ENCODE results near the gene NSD1.

NSD1 gene

DNA sequence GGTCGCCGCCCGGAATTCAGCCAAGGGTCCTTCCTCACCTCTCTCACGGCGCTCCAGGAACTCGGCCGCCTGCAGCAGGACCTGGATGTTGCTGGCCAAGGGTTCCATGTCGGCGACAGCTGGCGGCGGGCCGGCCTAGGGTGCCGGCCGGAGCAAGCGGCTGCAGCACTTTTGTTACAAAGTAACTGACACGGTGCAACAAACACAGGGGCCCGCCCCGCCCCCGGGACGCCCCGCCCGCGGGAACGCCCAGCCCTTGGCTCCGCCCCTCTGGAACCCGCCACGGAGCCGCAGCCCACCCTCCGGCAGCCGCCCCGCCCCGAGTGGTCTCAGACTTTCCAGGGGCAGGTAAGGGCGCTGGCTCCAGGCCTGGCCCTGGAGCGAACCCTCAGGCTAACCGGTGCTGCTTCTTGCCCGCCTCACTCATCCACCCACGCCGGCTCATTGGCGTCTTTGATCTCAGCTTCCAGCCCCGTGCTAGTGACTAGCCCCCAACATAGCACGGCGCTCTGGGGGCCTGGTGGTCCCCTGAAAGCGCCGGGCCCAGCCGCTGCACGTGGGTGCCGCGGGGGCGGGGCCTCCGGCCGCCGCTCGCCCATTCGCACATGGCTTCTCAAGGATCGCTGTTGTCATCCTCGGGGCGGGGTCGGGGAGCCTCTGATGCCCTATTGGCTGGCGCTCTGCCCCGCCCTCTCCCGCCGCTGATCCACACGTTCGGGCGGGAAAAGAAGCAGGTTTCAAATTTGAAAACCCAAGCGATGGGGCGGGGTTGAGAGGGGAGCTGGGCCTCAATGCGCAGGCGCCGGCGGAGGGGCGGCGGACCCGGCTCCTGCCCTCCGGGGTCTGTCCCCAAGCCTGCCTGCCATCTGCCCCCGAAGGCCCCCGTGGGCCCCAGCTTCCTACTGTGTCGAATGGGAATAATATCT lies 178.4 kb downstream of the NSD1 start, which contains the start of gene MXD3:
Gene MXD3, minus strand, starts transcription at position 176 of the 926 bp plus-strand sequence. Its CDS starts 68 bp downstream, at position 108.
- peak; percentile 76 for DNase-seq

DNA sequence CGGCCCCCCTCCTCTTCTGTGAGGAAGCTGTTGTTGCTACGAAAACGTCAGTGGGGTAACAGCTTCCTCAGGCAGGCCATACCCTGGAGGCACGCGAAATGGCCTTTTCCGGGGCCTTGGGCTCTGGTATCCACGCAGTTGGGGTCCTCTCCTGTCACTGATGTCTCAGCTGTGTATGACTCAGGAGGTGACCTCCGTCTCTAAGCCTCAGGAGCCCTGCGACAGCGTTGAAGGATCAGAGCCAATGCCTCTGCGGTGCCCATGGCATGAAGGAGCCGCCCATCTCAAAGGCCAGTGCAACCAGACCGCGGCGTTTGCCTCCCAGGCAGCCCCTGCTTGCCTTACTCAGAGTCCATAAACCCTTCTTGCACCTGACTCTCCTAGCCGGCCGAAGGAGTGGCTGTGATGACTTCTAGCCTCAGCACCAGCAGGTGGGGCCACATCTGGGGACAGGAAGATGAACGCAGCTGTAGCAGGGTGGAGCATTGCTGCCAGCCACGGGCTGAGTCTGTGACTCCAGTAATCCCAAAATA lies 179.1 kb downstream of the NSD1 start:
- no peak for DNase-seq

DNA sequence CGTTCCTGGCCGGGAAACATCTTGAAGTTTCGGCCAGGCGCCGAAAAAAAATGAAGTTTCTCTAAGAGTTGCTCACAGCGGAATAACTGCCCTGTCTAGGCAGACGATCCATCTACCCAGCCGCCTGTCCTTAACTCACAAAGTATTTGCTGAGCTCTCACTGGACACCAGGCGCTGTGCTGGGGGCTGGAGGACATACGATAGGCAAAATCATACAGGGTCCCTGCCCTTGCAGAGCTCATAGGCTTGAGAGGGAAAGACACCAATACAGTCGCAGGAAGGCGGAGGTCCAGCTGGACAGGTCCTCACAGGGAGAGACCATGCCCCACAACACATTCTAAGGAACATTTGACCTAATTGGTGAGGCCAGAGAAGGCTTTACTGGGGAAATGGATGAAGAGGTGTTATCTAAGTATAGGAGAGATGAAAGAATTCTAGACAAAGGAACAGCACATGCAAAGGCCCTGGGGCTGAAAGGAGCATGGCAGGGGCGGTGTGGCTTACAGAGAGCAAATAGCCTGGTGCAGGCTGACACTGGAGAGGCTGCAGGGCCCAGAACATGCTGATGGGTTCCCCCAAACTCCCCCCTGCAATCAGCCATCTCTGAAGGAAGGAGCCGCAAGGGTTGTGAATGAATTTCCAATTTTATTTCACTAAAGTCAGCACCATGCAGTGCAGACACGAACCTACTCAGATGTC lies 180.1 kb downstream of the NSD1 start:
- DNase-seq = no peak

DNA sequence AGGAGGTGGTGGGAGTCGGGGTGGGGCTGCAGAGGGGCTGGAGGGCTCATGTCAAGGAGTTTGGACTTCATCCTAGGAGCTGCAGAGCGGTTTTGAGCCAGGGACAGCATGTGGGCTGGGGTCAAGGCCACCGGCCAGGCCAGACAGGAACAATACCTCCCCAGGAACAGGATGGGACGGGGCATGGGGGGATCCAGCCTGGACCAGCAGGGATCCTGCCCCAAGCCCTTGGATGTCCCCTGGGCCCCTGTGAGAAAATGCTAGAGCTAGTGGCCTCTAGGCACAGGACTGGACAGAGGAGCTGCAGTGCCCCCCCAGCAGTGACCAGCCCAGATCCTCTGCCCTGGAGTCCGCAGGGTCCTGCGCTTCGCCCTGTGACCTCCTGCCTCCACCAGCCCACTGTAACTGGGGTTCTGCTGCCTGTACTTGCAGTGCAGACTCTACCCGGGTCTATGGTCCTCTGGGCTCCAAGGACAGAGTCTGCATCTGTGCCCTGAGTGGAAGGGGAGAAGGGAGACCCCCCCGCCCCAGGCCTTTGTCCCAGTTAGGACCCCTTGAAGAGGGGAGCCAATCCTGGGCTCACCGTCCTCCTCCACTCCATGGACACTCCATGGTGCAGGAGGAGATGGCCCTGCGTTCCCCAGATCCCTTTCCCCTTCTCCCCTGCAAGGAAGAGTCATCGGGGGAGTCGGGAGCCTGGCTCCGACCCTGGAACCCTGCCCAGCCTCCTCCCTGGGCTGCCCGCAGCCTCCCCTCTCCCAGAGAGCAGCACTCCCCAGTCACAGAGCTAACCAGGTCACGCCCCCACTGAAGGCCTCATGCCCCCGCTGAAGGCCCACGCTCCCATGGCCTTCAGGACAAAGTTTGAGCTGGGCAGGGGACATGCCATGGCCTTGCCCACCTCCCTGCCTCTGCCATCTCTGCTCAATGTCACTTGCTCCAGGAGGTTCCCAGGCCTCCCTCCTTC lies 181.1 kb downstream of the NSD1 start:
- DNase-seq = no peak

DNA sequence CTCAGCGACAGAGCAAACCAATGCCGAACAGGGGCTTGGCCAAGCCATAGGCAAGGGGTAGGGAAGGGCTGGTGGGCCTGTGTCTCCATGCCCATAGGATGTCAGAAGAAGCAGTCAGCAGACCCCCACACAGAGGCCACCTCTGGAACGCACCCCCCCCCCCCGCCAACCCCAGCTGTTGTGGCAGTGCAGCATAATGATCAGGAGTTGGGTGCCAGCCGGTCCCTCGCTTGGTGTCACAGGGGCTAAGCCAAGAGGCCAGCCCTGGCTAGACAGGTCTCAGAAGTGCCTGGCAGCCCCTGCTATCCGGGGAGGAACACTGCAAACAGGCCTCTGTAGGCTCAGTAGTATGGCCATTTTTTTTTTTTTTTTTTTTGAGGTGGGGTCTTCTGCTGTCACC lies 181.8 kb downstream of the NSD1 start:
- DNase-seq = no peak

DNA sequence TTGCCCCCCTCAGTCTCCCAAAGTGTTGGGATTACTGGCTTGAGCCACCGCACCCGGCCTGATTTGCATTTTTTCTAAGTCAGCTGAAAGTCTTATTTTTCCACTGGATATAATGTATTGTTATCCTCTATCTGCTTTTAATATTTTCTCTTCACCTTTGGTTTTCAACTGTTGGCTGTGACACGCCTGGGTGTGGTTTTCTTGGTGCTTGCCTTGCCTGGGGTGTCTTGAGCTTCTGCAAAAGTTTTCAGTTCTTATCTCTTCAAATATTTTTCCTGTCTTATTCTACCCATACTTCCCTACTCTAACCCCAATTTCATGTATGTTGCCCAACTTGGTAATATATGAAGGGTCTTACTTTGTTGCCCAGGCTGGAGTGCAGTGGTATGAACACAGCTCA lies 182.4 kb downstream of the NSD1 start:
- no peak for DNase-seq

DNA sequence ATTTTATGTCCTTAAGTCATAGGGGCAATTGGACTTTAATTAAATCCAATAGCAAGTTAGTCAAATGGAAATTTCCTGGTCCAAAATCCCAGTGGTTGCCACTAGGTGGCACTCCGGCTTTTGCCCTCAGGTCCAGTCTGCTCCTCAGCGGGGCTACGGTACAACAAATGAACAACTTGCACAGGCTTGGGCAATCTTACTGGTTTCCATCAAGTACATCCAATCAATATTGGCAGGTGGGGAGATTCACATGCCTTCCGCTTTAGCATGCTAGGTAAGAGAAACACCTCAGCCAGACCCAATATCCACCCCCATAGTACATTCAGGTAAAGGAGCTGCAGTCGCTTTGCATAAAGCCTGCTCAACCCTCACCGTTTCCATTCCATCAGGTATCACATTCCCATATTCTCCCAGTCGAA lies 184.4 kb downstream of the NSD1 start:
- DNase-seq = no peak

DNA sequence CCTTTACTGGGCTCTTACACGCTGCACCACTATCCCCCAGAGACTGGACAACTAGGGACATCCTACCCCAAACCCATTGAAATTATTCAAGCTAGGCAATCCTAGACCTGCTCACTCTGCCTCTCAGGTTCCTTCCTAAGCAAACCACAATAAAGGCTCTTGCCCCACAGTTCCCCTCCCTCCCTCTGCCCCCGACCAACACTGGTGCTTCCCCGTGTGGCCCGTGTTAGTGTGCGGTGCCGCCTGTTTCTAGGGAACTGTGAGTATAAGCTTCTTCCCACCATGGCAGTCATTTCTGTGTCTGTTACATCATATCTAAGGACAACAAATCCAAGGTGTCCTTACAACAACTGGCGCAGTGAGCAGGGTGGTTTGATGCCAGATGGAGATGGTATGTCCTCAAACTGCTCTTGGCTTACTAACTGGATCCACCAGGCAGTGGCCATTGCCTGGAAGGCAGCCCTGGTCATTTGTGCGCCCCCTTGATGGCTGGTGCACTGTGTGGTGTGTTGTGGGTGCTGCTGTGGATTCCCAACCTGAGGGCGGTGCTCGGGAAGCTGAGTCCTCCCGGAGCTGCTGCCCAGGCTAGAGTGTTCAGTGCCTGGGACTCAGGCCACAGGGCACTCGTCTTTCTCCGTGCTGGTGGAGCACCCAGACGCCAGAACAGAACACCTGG lies 186.5 kb downstream of the NSD1 start:
- DNase-seq = no peak

DNA sequence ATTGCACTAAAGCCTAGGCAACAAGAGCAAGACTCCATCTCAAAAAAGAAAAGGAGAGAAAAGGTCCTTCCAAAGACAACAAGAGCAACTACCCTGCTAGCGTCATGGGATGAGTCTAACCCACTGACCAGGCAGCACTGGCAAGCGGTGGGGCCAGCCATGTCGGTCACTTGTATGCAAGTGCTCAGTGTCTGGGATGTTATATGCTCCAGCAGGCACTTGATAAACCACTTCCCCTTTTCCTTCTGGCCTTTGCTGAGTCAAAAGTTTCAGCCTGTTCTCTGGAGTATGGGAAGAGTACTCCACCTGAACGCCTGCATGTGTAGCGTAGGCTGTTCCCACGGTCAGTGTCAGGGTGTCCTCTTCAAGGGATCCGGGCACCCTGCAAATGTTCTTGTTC lies 187.3 kb downstream of the NSD1 start:
- no peak for DNase-seq

DNA sequence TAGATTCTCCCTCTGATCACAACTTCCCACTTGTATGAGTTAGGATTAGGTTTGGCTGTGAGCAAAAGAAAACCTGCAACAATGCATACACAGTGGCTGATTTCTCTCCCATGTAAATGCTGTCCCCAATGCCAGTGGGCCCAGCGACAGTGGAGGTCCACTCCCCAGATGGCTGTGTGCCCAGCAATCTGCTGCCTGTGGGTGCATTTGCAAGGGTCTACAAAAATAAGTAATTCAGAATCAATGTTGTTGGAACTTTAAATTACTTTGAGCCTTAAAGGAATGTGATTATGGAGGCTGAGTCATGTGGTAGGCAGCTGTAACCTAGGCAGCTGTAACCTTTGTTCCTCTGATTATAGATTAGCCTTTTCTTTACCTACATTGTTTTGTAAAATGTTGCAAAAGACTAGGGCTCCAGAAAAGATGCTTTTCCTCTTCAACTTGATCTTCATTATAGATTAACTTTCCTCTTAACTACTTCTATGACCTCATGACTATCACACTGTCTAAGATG lies 192.4 kb downstream of the NSD1 start:
- DNase-seq = no peak

DNA sequence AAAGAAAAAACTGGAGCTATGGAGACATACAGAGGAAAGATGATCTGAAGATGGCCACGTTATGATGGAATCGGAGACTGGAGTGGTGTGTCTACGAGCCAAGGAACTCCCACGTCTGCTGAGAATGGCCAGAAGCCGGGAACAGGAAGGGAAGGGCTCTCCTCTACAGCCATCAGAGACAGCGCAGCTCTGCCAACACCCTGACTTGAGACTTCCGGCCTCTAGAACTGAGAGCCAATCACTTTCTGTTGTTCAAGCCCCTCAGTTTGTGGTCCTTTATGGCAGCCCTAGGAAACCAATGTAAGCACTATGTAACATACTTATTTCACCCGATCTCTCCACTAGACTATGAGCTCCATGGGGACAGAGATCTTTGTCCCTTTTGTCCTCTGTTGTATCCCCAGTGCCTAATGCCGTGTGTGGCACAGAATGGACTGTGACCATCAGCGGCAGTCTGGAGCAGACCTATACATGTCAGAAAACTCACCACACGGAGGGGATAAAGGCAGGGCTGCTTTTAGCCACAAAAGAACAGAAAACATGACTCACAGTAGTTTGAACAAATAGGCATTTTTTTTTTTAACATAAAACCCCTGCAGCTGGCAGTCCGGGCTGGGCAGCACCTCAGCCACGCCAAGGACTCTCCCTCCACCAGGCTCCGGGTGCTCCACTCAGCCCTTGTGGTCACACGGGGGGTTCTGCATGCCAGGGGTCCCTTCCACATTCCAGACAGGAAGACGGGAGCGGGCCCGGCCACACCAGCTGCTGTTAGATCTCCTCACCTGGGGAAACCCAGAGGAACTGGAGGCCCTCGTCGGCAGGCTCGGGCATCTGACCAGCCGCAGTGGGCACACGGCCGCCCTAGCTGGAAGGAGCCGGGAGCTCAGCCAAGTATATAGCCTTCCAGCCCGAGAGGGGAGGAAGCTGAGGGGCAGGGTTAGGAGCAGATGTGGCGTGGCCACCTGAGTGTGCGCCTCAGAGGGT lies 194.3 kb downstream of the NSD1 start:
- DNase-seq = no peak

DNA sequence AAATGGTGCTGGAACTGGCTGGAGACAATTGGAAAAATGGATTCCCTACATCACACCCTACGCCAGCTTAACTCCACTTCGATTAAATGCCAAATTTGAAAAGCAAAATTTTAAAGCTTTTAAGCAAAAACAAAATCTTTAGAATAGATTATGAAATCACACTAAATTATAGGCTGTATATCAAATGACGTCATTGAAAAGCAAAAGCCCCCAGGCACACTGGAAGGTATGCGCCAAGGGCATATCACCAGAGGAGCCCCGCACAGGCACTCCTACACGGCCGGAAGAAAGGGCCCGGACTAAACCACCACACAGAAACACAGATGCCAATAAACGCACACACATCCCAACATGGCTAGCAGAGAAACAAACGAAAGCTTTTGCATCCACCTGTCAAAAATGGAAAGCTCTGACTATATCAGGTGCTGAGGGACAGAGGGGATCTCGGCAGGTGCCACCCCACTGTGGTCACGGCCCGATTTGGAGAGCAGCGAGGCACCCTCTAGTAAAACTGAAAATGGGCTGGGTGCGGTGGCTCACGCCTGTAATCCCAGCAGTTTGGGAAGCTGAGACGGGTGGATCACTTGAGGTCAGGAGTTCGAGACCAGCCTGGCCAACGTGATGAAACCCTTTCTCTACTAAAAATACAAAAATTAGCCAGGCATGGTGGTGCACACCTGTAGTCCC lies 195.1 kb downstream of the NSD1 start:
- DNase-seq = no peak

DNA sequence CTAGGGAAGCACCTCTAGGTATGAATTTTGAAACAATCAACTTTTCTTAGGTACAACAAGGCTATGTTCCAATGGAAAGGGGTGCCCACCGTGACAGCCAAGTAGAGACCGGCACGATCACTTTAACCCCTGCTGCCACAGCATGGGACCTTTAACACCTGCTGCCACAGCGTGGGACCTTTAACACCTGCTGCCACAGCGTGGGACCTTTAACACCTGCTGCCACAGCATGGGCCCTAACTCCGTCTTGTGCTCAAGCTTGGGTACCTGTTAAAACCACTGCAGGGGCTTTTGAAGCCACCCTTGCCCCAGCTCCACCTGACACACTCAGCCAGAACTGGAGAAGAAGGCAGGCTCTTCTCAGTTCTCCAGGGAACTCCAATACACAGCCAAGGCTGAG lies 196.3 kb downstream of the NSD1 start:
- DNase-seq = no peak

DNA sequence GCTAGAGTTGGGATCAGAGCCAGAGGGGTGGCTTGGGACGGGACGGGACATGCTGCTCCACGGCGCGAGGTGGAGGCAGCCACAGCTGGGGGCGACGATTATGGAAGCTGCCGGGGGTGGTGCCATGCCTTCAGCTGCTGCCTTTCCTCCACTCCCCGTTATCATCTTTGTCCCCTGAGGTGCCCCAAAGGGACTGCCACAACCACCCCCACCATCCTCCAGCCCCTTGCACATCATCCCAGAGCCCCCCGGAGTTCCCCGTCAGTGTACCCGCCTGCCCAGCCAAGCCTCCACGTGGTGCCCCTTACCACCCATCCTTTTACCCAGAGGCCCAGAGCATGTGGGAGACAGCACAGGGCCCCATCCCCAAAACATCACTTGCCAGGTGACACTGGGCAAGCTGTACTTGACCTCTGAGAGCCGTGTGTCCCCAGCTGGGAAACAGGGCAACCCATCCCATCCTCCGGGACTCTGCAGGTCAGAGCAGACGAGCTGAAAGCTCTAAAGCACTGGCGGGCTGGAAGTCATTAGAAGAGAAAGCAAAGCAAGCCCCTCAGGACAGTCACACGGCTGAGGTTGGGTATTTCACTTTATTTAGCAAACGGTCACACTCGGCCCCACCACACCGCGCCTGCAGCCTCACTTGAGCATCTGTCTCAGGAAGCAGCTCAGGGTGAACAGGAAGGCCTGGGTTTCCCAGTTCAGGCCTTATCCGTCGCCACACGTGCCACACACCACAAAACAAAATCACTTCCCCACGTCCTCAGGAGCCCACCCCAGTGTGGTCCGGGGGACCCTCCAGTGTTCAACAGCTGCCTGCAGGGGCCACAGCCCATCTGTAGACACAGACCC lies 197.6 kb downstream of the NSD1 start:
- no peak for DNase-seq

DNA sequence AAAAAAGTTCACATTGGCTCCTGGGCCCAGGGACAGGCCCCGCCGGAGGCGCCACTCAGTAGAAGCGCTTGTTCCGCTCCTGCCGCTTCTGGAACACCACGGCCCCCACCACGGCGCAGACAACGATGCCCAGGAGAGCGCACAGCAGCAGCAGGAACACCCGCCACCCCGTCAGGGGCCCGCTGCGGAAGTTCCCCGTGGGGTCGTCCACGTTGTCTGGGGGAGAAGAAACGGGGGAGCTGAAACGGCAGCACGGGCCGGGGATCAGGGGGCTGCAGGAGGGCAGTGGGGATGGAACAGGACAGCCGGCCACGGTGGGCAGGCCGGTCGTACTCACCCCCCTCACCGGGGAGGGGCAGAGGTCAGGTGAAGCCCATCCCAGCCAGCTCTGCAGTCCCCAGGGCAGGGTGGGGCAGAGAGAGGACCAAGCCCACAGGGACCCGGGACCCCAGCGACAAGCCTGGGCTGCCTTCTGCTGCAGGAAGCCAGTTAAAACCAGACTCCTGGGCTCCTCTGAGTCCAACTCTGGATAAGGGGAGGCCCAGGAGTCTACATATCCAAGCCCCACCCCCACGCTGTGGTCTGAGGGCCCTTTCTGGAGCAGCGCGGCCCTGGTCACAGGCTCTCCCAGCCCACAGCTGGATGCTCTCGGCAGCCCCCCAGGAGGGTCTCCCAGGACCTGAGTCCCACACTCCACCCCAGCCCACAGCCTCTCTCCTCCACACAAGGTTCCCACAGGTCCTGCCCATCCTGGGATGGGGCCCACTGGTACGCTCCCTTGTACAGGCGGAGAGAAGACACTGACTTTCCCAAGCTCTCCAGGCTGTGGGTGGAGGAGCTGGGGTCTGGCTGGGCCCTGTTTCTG lies 198.7 kb downstream of the NSD1 start:
- no peak for DNase-seq

DNA sequence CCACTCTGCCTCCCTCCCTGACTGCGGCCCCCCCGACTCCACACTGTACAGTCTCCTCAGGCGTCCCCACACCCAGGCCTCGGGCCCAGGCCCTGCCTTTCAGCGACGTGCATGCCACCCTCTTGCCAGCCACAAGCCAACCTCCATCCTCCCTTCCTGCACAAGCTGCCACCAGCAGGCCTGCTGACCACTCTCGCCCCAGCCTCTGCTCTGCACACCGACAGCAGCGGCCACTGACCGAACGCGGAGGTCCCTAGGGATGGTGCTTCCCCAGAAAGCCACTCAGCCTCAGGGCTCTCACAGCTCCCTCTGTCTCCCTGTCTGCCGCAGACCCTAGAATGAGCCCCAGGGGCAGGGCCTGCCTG lies 199.3 kb downstream of the NSD1 start:
- no peak for DNase-seq

DNA sequence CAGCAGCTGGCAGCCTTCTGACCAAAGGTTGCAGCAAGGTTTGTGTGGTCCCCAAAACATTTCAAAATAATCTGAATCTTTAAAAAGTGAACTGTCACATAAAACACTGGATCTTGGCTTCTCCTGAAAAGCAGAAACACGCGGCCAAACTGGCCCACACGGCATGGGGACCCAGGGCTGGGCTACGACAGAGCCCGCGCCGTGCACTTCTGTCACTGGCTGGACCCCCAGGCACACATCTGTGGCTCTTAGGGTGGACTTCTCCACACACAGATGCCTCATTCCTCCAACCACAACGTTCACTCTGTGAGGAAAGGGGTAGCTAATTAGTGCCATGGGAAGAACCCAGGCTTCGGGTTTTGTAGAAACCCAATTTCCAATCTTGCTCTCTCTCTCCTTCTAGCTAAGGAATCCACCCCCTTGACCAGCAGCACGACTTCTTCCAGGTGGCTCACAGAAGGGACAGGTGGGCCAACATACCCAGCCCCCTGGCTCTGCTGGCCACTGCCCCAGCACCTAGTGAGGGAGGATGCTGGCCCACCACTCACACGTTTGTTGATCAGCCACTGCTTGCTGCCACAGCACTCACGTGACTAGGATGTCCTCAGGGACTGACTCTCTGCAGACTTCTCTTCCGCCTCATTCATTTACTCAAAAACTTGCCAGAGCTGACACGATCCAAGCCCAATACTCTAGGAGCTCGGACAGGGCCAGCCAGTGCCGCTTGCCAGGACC lies 200.0 kb downstream of the NSD1 start:
- DNase-seq = no peak

All from NCI-H2107 (cell line).